SU-DHL-6 (cell line): Measurements from ENCODE around the gene ERBB4.

Experiments
- EZH2phosphoT487 ChIP-seq: fragments of 200-600 bp; sonication (generic), shearing (Covaris generic); conservative IDR thresholded peaks from 2 replicates; pipeline ENCODE4 v1.6.1; 2018; ENCODE audit warnings: mild to moderate bottlenecking, antibody characterized with exemption, low read length, moderate library complexity, mixed read lengths
- TF ChIP-seq, protein P1 (sequence below): fragments of 200-600 bp; sonication (generic); IDR thresholded peaks from one replicate; pipeline ENCODE4 v1.5.1; 2017; ENCODE audit warnings: antibody characterized with exemption, mild to moderate bottlenecking, low read length, moderate library complexity; ENCODE audit not compliant: insufficient read depth, poor library complexity, severe bottlenecking

DNA sequence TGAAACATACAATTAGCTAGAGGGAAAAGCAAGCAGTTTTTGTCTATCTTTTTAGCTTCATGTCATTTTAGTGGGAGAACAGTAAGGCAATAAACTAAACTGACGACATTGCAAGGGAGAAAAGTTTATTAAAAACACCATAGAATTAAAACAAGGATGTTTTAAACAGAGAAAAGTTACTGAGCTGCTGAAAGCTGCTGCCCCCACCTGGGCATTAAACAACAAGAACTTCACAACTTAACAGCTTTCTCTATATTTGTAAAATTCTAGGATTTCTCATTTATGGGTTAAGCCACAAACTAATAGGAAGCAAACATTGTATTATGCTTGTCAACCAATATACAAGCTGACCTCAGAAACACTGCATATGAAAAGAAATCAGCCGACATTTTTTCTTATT is 289.2 kb downstream of the ERBB4 start:
- TF ChIP-seq, protein P1, sequence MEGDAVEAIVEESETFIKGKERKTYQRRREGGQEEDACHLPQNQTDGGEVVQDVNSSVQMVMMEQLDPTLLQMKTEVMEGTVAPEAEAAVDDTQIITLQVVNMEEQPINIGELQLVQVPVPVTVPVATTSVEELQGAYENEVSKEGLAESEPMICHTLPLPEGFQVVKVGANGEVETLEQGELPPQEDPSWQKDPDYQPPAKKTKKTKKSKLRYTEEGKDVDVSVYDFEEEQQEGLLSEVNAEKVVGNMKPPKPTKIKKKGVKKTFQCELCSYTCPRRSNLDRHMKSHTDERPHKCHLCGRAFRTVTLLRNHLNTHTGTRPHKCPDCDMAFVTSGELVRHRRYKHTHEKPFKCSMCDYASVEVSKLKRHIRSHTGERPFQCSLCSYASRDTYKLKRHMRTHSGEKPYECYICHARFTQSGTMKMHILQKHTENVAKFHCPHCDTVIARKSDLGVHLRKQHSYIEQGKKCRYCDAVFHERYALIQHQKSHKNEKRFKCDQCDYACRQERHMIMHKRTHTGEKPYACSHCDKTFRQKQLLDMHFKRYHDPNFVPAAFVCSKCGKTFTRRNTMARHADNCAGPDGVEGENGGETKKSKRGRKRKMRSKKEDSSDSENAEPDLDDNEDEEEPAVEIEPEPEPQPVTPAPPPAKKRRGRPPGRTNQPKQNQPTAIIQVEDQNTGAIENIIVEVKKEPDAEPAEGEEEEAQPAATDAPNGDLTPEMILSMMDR: no peak
- no peak for TF ChIP-seq EZH2phosphoT487
